Panc1 (cell line): ENCODE data around the gene FBXO9. TPM values are rescaled to one million over a fixed set of nuclear protein-coding genes. Genes with fewer than 3 reads are reported as not detected.

Experiments
- ATAC-seq: fragments of 200-7000 bp; cut with Tn5 transposase; 2 replicates; pipeline ENCODE4 v1.9.1; 2020; ENCODE audit warnings: mild to moderate bottlenecking, moderate library complexity
- BruUV-seq: library from RNA; stranded (reverse); fragments of 400-500 nt; replicated peaks from 2 replicates; lab custom pipeline; 2021; lab: Mats Ljungman, UMichigan
- CTCF ChIA-PET: fragments of 300-600 bp; sonication (Branson Sonifier 250); formaldehyde crosslinking; loops from one replicate; lab custom pipeline; 2022; ENCODE audit warnings: antibody characterized with exemption; lab: Charles Lee
- POLR2A ChIA-PET: fragments of 300-600 bp; sonication (Branson Sonifier 250); formaldehyde crosslinking; loops from one replicate; lab custom pipeline; 2022; ENCODE audit warnings: antibody characterized with exemption; lab: Charles Lee
- DNase-seq: peaks from one replicate; pipeline ENCODE4 v3.0.0-alpha.2; 2010; ENCODE audit warnings: low read depth, low spot score
- H3K27ac ChIP-seq: 2 replicates; pipeline ENCODE4 v1.5.1; 2011; ENCODE audit warnings: mild to moderate bottlenecking, low read length, inconsistent platforms
- H3K27me3 ChIP-seq: fragments of 200-500 bp; sonication (Bioruptor generic); 2 replicates; pipeline ENCODE4 v1.6.0; 2014; ENCODE audit warnings: low read length, inconsistent platforms; ENCODE audit not compliant: control insufficient read depth, insufficient read depth
- H3K36me3 ChIP-seq: fragments of 200-500 bp; sonication (Bioruptor generic); 2 replicates; pipeline ENCODE4 v1.5.1; 2014; ENCODE audit warnings: inconsistent platforms, mild to moderate bottlenecking, low read length, moderate library complexity; ENCODE audit not compliant: control insufficient read depth, insufficient read depth
- H3K4me1 ChIP-seq: 2 replicates; pipeline ENCODE4 v1.5.1; 2011; ENCODE audit warnings: inconsistent platforms, mild to moderate bottlenecking, low read length, moderate library complexity; ENCODE audit not compliant: control insufficient read depth, insufficient read depth
- H3K4me3 ChIP-seq, 2 experiments: 2 replicates each; pipeline ENCODE4 v1.5.1; 2011 to 2012; ENCODE audit warnings: low read depth in 2 of 2, low read length in 2 of 2, mild to moderate bottlenecking in 2 of 2, inconsistent platforms in 1 of 2, moderate library complexity in 1 of 2
- H3K9me3 ChIP-seq: fragments of 200-500 bp; sonication (Bioruptor generic); 2 replicates; pipeline ENCODE4 v1.5.1; 2014; ENCODE audit warnings: low read depth, mild to moderate bottlenecking, inconsistent platforms, low read length, moderate library complexity; ENCODE audit not compliant: control insufficient read depth, insufficient read depth
- CTCF ChIP-seq: fragments of 450-650 bp; IDR thresholded peaks from 2 replicates; pipeline ENCODE4 v1.5.1; 2017; ENCODE audit warnings: mild to moderate bottlenecking
- POLR2AphosphoS5 ChIP-seq: IDR thresholded peaks from 2 replicates; pipeline ENCODE4 v1.6.1; 2012; ENCODE audit warnings: mild to moderate bottlenecking, low read depth, low read length, moderate library complexity
- REST ChIP-seq, 2 experiments: IDR thresholded peaks; 2 replicates each; pipeline ENCODE4 v1.6.1; 2011 to 2012; ENCODE audit warnings: low read depth in 2 of 2, control low read depth in 1 of 2, low read length in 1 of 2, mild to moderate bottlenecking in 1 of 2, moderate library complexity in 1 of 2; ENCODE audit not compliant: insufficient read depth in 1 of 2
- SIN3A ChIP-seq: IDR thresholded peaks from 2 replicates; pipeline ENCODE4 v1.6.1; 2012; ENCODE audit warnings: low read depth, mild to moderate bottlenecking, low read length, moderate library complexity, borderline replicate concordance; ENCODE audit not compliant: insufficient read depth
- TCF7L2 ChIP-seq: IDR thresholded peaks from 2 replicates; pipeline ENCODE4 v1.6.1; 2011; ENCODE audit warnings: mild to moderate bottlenecking, low read depth, low read length, inconsistent platforms
- in situ Hi-C: cut with HindIII; loops from 2 replicates; pipeline ENCODE4 v1.10.0; 2016; ENCODE audit warnings: low sequenced_read_pairs, low pct_unique_long_range_greater_than_20kb
- intact Hi-C: fragments of 100-400 bp; cut with micrococcal nuclease; formaldehyde crosslinking; loops from one replicate; pipeline ENCODE4 v1.10.0; 2022; ENCODE audit not compliant: unreplicated experiment
- total RNA-seq: library from RNA; stranded (reverse); gene quantifications from one replicate; pipeline ENCODE4 v1.2.1, GENCODE V29; 2021; ENCODE audit not compliant: unreplicated experiment

Gene FBXO9
- total RNA-seq, 1 experiment from 2014 or later = 60.0 TPM

GRCh38 chr6:53113742-53114141 is 48.5 kb downstream of the FBXO9 start:
- intact Hi-C loops (no loop called here), in situ Hi-C loops (no loop called here)
- Histone ChIP-seq H3K9me3 (no peaks in the 10 kb centered on the region), H3K27me3 (peaks cover 2% of the 10 kb centered on the region; the same call in 1 of the 2 replicates), H3K4me3 (no peak overlapping the region), H3K27ac (no peak overlapping the region), H3K4me1 (no peaks in the 10 kb centered on the region; the same call in 1 of the 2 replicates), H3K36me3 (no peaks in the 10 kb centered on the region)
- ChIA-PET CTCF (no interaction called here), POLR2A (interaction anchor here (1.2 kb wide), 1 partner anchor 11 kb away, joined by 3 read pairs; no protein-coding TSS in a partner anchor)
- no peak for TF ChIP-seq REST (IDR thresholded peaks at IDR 0.05; ENCODE audit: insufficient read depth in 1 of 2, low read depth in 2 of 2, low read length in 1 of 2)
- TF ChIP-seq TCF7L2 = no peak
- TF ChIP-seq CTCF = no peak
- no peak for TF ChIP-seq POLR2AphosphoS5
- TF ChIP-seq SIN3A = no peak
- BruUV-seq = no TSS peak
- ATAC-seq (no peak), DNase-seq (no peak)

GRCh38 chr6:53115113-53115512 is 49.9 kb downstream of the FBXO9 start:
- H3K27ac ChIP-seq = no peak overlapping the region
- H3K27me3 ChIP-seq = peaks cover 2% of the 10 kb centered on the region; the same call in 1 of the 2 replicates
- peaks cover 4% of the 10 kb centered on the region; the same call in 1 of the 2 replicates for H3K4me1 ChIP-seq
- DNase-seq (no peak), ATAC-seq (no peak)
- TF ChIP-seq POLR2AphosphoS5 (no peak), CTCF (no peak), SIN3A (no peak), REST (IDR thresholded peaks at IDR 0.05; ENCODE audit: insufficient read depth in 1 of 2, low read depth in 2 of 2, low read length in 1 of 2) (no peak), TCF7L2 (no peak)
- intact Hi-C loops = no loop called here
- in situ Hi-C loops = no loop called here
- H3K36me3 ChIP-seq = no peaks in the 10 kb centered on the region
- ChIA-PET POLR2A (interaction anchor here (0.7 kb wide), 1 partner anchor 371 kb away, joined by 3 read pairs; no protein-coding TSS in a partner anchor), CTCF (interaction anchor here (0.6 kb wide), 1 partner anchor 370 kb away, joined by 7 read pairs; no protein-coding TSS in a partner anchor)
- no TSS peak for BruUV-seq
- H3K4me3 ChIP-seq = no peak overlapping the region
- H3K9me3 ChIP-seq = no peaks in the 10 kb centered on the region
